ENCODE measurements around the gene EEF1A1. TPM values are rescaled to one million over a fixed set of nuclear protein-coding genes. Genes with fewer than 3 reads are reported as not detected.

The EEF1A1 gene
- total RNA-seq, 1 experiment from 2014 or later, result 7,052 TPM

GRCh38 chr6:73504160-73504559, 16.7 kb downstream of the EEF1A1 start:
- DNase-seq, result no peak
- H3K4me3 Mint-ChIP-seq (ENCODE audit: low read depth, unreplicated experiment), result no peak overlapping the region
- peaks cover 2% of the 10 kb centered on the region for H3K9me3 Mint-ChIP-seq (ENCODE audit: low read depth, unreplicated experiment)
- intact Hi-C loops (cut with micrococcal nuclease; ENCODE audit: unreplicated experiment), result no loop called here
- no TSS peak for BruUV-seq (replicated peaks)
- H3K27ac Mint-ChIP-seq (ENCODE audit: unreplicated experiment), result no peak overlapping the region
- H3K4me1 Mint-ChIP-seq (ENCODE audit: low read depth, unreplicated experiment), result no peaks in the 10 kb centered on the region
- peaks cover 28% of the 10 kb centered on the region for H3K36me3 Mint-ChIP-seq (ENCODE audit: insufficient read depth, unreplicated experiment)
- H3K27me3 Mint-ChIP-seq (ENCODE audit: unreplicated experiment), result no peaks in the 10 kb centered on the region
- CTCF ChIA-PET, result no interaction called here
- TF ChIP-seq, protein P1, sequence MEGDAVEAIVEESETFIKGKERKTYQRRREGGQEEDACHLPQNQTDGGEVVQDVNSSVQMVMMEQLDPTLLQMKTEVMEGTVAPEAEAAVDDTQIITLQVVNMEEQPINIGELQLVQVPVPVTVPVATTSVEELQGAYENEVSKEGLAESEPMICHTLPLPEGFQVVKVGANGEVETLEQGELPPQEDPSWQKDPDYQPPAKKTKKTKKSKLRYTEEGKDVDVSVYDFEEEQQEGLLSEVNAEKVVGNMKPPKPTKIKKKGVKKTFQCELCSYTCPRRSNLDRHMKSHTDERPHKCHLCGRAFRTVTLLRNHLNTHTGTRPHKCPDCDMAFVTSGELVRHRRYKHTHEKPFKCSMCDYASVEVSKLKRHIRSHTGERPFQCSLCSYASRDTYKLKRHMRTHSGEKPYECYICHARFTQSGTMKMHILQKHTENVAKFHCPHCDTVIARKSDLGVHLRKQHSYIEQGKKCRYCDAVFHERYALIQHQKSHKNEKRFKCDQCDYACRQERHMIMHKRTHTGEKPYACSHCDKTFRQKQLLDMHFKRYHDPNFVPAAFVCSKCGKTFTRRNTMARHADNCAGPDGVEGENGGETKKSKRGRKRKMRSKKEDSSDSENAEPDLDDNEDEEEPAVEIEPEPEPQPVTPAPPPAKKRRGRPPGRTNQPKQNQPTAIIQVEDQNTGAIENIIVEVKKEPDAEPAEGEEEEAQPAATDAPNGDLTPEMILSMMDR (IDR thresholded peaks at IDR 0.05; ENCODE audit: unreplicated experiment), result no peak

- no TSS peak for BruUV-seq (replicated peaks)
- CTCF ChIA-PET, result no interaction called here
- H3K4me3 Mint-ChIP-seq (ENCODE audit: low read depth, unreplicated experiment), result no peak overlapping the region
- no peaks in the 10 kb centered on the region for H3K27me3 Mint-ChIP-seq (ENCODE audit: unreplicated experiment)
- H3K36me3 Mint-ChIP-seq (ENCODE audit: insufficient read depth, unreplicated experiment), result peaks cover 23% of the 10 kb centered on the region
- no peaks in the 10 kb centered on the region for H3K4me1 Mint-ChIP-seq (ENCODE audit: low read depth, unreplicated experiment)
- no peak for DNase-seq
- no peak overlapping the region for H3K27ac Mint-ChIP-seq (ENCODE audit: unreplicated experiment)
- TF ChIP-seq, protein P1 (IDR thresholded peaks at IDR 0.05; ENCODE audit: unreplicated experiment), result no peak
- H3K9me3 Mint-ChIP-seq (ENCODE audit: low read depth, unreplicated experiment), result peaks cover 2% of the 10 kb centered on the region
- intact Hi-C loops (cut with micrococcal nuclease; ENCODE audit: unreplicated experiment), result no loop called here
These were observed 17.6 kb downstream of the EEF1A1 start for GRCh38 chr6:73503027-73503772.

- BruUV-seq (replicated peaks), result no TSS peak
- intact Hi-C loops (cut with micrococcal nuclease; ENCODE audit: unreplicated experiment), result no loop called here
- Mint-ChIP-seq H3K4me3 (ENCODE audit: low read depth, unreplicated experiment) (no peak overlapping the region), H3K9me3 (ENCODE audit: low read depth, unreplicated experiment) (no peaks in the 10 kb centered on the region), H3K27me3 (ENCODE audit: unreplicated experiment) (no peaks in the 10 kb centered on the region), H3K36me3 (ENCODE audit: insufficient read depth, unreplicated experiment) (peaks cover 26% of the 10 kb centered on the region), H3K27ac (ENCODE audit: unreplicated experiment) (no peak overlapping the region), H3K4me1 (ENCODE audit: low read depth, unreplicated experiment) (no peaks in the 10 kb centered on the region)
- CTCF ChIA-PET, result no interaction called here
- DNase-seq, result no peak
- TF ChIP-seq, protein P1 (IDR thresholded peaks at IDR 0.05; ENCODE audit: unreplicated experiment), result no peak
These were observed 22.9 kb downstream of the EEF1A1 start for GRCh38 chr6:73497915-73498314.

GRCh38 chr6:73491377-73491776, 29.5 kb downstream of the EEF1A1 start:
- Mint-ChIP-seq H3K27me3 (ENCODE audit: unreplicated experiment) (no peaks in the 10 kb centered on the region), H3K9me3 (ENCODE audit: low read depth, unreplicated experiment) (no peaks in the 10 kb centered on the region), H3K4me3 (ENCODE audit: low read depth, unreplicated experiment) (no peak overlapping the region), H3K4me1 (ENCODE audit: low read depth, unreplicated experiment) (no peaks in the 10 kb centered on the region), H3K36me3 (ENCODE audit: insufficient read depth, unreplicated experiment) (peaks cover 22% of the 10 kb centered on the region), H3K27ac (ENCODE audit: unreplicated experiment) (no peak overlapping the region)
- TF ChIP-seq, protein P1 (IDR thresholded peaks at IDR 0.05; ENCODE audit: unreplicated experiment), result no peak
- DNase-seq, result no peak
- CTCF ChIA-PET, result no interaction called here
- intact Hi-C loops (cut with micrococcal nuclease; ENCODE audit: unreplicated experiment), result no loop called here
- BruUV-seq (replicated peaks), result no TSS peak

Measured in Calu3 (cell line).